IMR-90 (cell line): ENCODE results near the gene GGPS1. TPM values are rescaled to one million over a fixed set of nuclear protein-coding genes. Genes with fewer than 3 reads are reported as not detected.
"Not testable (repeated sequence)": the region's sequence is repeated elsewhere in the genome, so short reads cannot be mapped to it uniquely, and the experiment has no call there.

Source experiments
- ATAC-seq: fragments of 200-7000 bp; cut with Tn5 transposase; 2 replicates; pipeline ENCODE4 v1.9.1; 2020; ENCODE audit warnings: low read depth, mild to moderate bottlenecking, moderate library complexity
- BruUV-seq: library from RNA; stranded (reverse); fragments of 400-500 nt; replicated peaks from 2 replicates; lab custom pipeline; 2021; lab: Mats Ljungman, UMichigan
- CTCF ChIA-PET: fragments of 300-600 bp; formaldehyde crosslinking; extraction: SDS; loops from one replicate; lab custom pipeline; 2021; ENCODE audit warnings: antibody characterized with exemption; lab: Yijun Ruan, JAX
- POLR2A ChIA-PET: fragments of 300-600 bp; sonication (Branson Sonifier 250); formaldehyde crosslinking; loops from one replicate; lab custom pipeline; 2022; ENCODE audit warnings: antibody characterized with exemption; ENCODE audit not compliant: unreplicated experiment; lab: Charles Lee
- DNase-seq: peaks from one replicate; pipeline ENCODE4 v3.0.0; 2013
- H2AFZ ChIP-seq: replicated peaks from 2 replicates; pipeline ENCODE3; 2013; ENCODE audit warnings: low read length, mild to moderate bottlenecking; ENCODE audit not compliant: poor library complexity
- H2AK5ac ChIP-seq: 2 replicates; pipeline ENCODE4 v1.6.1; 2013; ENCODE audit warnings: low read depth, low read length, inconsistent platforms
- H2AK9ac ChIP-seq: replicated peaks from 2 replicates; pipeline ENCODE3; 2013; ENCODE audit warnings: mild to moderate bottlenecking, low read depth, low read length, moderate library complexity; ENCODE audit not compliant: poor library complexity
- H2BK120ac ChIP-seq: 2 replicates; pipeline ENCODE4 v1.6.1; 2013; ENCODE audit warnings: low read depth, low read length, inconsistent platforms
- H2BK15ac ChIP-seq: 3 replicates; pipeline ENCODE4 v1.6.1; 2013; ENCODE audit warnings: low read depth, low read length, inconsistent platforms
- H2BK20ac ChIP-seq: 2 replicates; pipeline ENCODE4 v1.6.1; 2013; ENCODE audit warnings: low read depth, mild to moderate bottlenecking, inconsistent platforms, low read length, moderate library complexity
- H2BK5ac ChIP-seq: 2 replicates; pipeline ENCODE4 v1.6.1; 2013; ENCODE audit warnings: mild to moderate bottlenecking, low read depth, low read length, inconsistent platforms; ENCODE audit not compliant: poor library complexity, severe bottlenecking
- H3K14ac ChIP-seq: replicated peaks from 2 replicates; pipeline ENCODE4 v1.6.1; 2013; ENCODE audit warnings: low read depth, low read length, inconsistent platforms
- H3K18ac ChIP-seq: 2 replicates; pipeline ENCODE4 v1.6.1; 2013; ENCODE audit warnings: low read depth, low read length, control low read depth
- H3K23ac ChIP-seq: 2 replicates; pipeline ENCODE4 v1.6.1; 2013; ENCODE audit warnings: low read depth, low read length, inconsistent platforms
- H3K27ac ChIP-seq: 2 replicates; pipeline ENCODE4 v1.5.1; 2013; ENCODE audit warnings: mild to moderate bottlenecking, control low read depth, low read length; ENCODE audit not compliant: insufficient read depth
- H3K27me3 ChIP-seq: 2 replicates; pipeline ENCODE4 v1.6.1; 2013; ENCODE audit warnings: low read length; ENCODE audit not compliant: control insufficient read depth, insufficient read depth
- H3K36me3 ChIP-seq: 2 replicates; pipeline ENCODE4 v1.6.1; 2013; ENCODE audit warnings: low read length, mixed read lengths; ENCODE audit not compliant: control insufficient read depth, insufficient read depth
- H3K4ac ChIP-seq: 2 replicates; pipeline ENCODE4 v1.6.1; 2013; ENCODE audit warnings: low read depth, low read length, inconsistent platforms
- H3K4me1 ChIP-seq: 2 replicates; pipeline ENCODE4 v1.6.1; 2013; ENCODE audit warnings: low read length, mixed read lengths; ENCODE audit not compliant: control insufficient read depth, insufficient read depth
- H3K4me2 ChIP-seq: 2 replicates; pipeline ENCODE4 v1.6.1; 2013; ENCODE audit warnings: low read depth, mild to moderate bottlenecking, control low read depth, low read length, moderate library complexity
- H3K4me3 ChIP-seq: 2 replicates; pipeline ENCODE4 v1.5.1; 2013; ENCODE audit warnings: low read depth, mild to moderate bottlenecking, control low read depth, low read length, moderate library complexity; ENCODE audit not compliant: insufficient read depth
- H3K56ac ChIP-seq: 2 replicates; pipeline ENCODE4 v1.6.1; 2013; ENCODE audit warnings: low read length, inconsistent platforms; ENCODE audit not compliant: insufficient read depth; ENCODE audit errors: extremely low read depth
- H3K79me1 ChIP-seq, 2 experiments: 2 replicates each; pipeline ENCODE4 v1.6.1; 2013; ENCODE audit warnings: low read length in 2 of 2, inconsistent platforms in 1 of 2, low read depth in 1 of 2
- H3K9ac ChIP-seq: 2 replicates; pipeline ENCODE4 v1.6.1; 2013; ENCODE audit warnings: low read depth, low read length, control low read depth
- H3K9me1 ChIP-seq: 2 replicates; pipeline ENCODE4 v1.6.1; 2013; ENCODE audit warnings: low read length, inconsistent platforms; ENCODE audit not compliant: insufficient read depth
- H3K9me3 ChIP-seq: 2 replicates; pipeline ENCODE4 v1.6.1; 2013; ENCODE audit warnings: low read length; ENCODE audit not compliant: control insufficient read depth, insufficient read depth
- H4K20me1 ChIP-seq: 2 replicates; pipeline ENCODE4 v1.6.1; 2013; ENCODE audit warnings: low read length, inconsistent platforms; ENCODE audit not compliant: insufficient read depth
- H4K5ac ChIP-seq: 2 replicates; pipeline ENCODE4 v1.6.1; 2013; ENCODE audit warnings: mild to moderate bottlenecking, low read depth, low read length, control low read depth
- H4K8ac ChIP-seq, 2 experiments: 2 replicates each; pipeline ENCODE4 v1.6.1; 2013; ENCODE audit warnings: low read depth in 2 of 2, low read length in 2 of 2, control low read depth in 1 of 2, inconsistent platforms in 1 of 2
- H4K91ac ChIP-seq: 2 replicates; pipeline ENCODE4 v1.6.1; 2013; ENCODE audit warnings: low read depth, low read length, inconsistent platforms; ENCODE audit not compliant: insufficient read depth
- WGBS, 2 experiments: methylation state at CpG; one replicate each; pipeline versions ENCODE4 v1.1.5 to v1.1.7; 2013; ENCODE audit warnings: missing lambda C conversion rate in 2 of 2; ENCODE audit not compliant: insufficient read length in 1 of 2; ENCODE audit errors: extremely low coverage in 2 of 2; 5-methylcytosine and 5-hydroxymethylcytosine counted together
- dilution Hi-C: fragments of 300-500 bp; cut with HindIII; formaldehyde crosslinking; loops from one replicate; pipeline ENCODE4 v1.14.3; 2018; ENCODE audit warnings: low sequenced_read_pairs; ENCODE audit not compliant: unreplicated experiment
- in situ Hi-C: fragments of 300-500 bp; cut with MboI; formaldehyde crosslinking; loops from 3 replicates; pipeline ENCODE4 v1.14.3; 2019; ENCODE audit warnings: low sequenced_read_pairs, inconsistent platforms, mixed read lengths
- intact Hi-C: fragments of 100-400 bp; cut with micrococcal nuclease; formaldehyde crosslinking; loops from 2 replicates; pipeline ENCODE4 v1.10.0; 2022
- polyA plus RNA-seq, 3 experiments: library from polyadenylated mRNA; depleted of rRNA; stranded (reverse); fragments of >200 nt; gene quantifications; 2 replicates each; pipeline ENCODE4 v1.2.3, GENCODE V29; 2012; ENCODE audit warnings: low replicate concordance in 1 of 3
- total RNA-seq: library from RNA; depleted of rRNA; stranded (reverse); fragments of >200 nt; gene quantifications from 2 replicates; pipeline ENCODE4 v1.2.3, GENCODE V29; 2012

Gene GGPS1
- total and polyA plus RNA-seq, 2 of the 4 experiments (the other 2 are of a cell fraction), result 16.4 to 21.5 TPM

DNA sequence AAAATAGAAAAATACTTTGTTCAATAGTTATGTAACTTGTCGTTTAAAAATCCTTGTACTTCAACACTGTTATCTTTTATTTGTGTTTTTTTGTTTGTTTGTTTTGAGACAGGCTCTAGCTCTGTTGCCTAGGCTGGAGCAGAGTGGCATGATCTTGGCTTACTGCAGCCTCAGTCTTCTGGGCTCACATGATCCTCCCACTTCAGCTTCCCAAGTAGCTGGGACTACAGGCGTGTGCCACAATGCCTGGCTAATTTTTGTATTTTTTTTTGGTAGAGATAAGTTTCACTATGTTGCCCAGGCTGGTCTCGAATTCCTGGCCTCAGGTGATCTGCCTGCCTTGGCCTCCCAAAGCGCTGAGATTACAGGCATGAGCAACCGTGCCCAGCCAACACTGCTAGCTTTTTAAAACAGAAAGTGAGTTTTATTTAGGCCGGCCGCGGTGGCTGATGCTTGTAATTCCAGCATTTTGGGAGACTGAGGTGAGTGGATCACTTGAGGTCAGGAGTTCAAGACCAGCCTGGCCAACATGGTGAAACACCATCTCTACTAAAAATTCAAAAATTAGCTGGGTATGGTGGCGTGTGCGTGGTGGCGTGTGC lies 49.9 kb downstream of the GGPS1 start:
- H3K23ac ChIP-seq, H3K18ac ChIP-seq, H4K8ac ChIP-seq, in situ Hi-C loops, H2BK20ac ChIP-seq, H3K9me1 ChIP-seq, H2AK9ac ChIP-seq, ATAC-seq, H3K56ac ChIP-seq, H3K4me1 ChIP-seq, POLR2A ChIA-PET, H3K4me2 ChIP-seq, H2BK5ac ChIP-seq, H3K9me3 ChIP-seq, H2BK120ac ChIP-seq, H2BK15ac ChIP-seq, H3K27me3 ChIP-seq, H4K91ac ChIP-seq, DNase-seq, H4K5ac ChIP-seq, H3K14ac ChIP-seq, intact Hi-C loops, H2AK5ac ChIP-seq, H3K4me3 ChIP-seq, dilution Hi-C loops, H4K20me1 ChIP-seq, CTCF ChIA-PET, H2AFZ ChIP-seq, H3K27ac ChIP-seq, BruUV-seq, H3K4ac ChIP-seq, H3K9ac ChIP-seq: not testable (repeated sequence)
- peaks cover 13% of the 10 kb centered on the region for H3K36me3 ChIP-seq
- 91% methylated on average over 5 of the region's 11 CpGs; no CpG with 5 or more reads in 1 of the 2 experiments for WGBS, 2 experiments
- peaks cover 8 to 42% of the 10 kb centered on the region in 2 experiments for H3K79me1 ChIP-seq

DNA sequence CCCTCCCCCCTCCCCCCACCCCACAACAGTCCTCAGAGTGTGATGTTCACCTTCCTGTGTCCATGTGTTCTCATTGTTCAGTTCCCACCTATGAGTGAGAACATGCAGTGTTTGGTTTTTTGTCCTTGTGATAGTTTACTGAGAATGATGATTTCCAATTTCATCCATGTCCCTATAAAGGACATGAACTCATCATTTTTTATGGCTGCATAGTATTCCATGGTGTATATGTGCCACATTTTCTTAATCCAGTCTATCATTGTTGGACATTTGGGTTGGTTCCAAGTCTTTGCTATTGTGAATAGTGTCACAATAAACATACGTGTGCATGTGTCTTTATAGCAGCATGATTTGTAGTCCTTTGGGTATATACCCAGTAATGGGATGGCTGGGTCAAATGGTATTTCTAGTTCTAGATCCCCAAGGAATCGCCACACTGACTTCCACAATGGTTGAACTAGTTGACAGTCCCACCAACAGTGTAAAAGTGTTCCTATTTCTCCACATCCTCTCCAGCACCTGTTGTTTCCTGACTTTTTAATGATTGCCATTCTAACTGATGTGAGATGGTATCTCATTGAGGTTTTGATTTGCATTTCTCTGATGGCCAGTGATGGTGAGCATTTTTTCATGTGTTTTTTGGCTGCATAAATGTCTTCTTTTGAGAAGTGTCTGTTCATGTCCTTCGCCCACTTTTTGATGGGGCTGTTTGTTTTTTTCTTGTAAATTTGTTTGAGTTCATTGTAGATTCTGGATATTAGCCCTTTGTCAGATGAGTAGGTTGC lies 53.8 kb downstream of the GGPS1 start:
- intact Hi-C loops, H2BK20ac ChIP-seq, CTCF ChIA-PET, ATAC-seq, BruUV-seq, H2AFZ ChIP-seq, H3K9me3 ChIP-seq, H3K4ac ChIP-seq, H3K56ac ChIP-seq, H3K4me1 ChIP-seq, H3K9ac ChIP-seq, H2BK15ac ChIP-seq, dilution Hi-C loops, H3K4me2 ChIP-seq, H2AK9ac ChIP-seq, H3K18ac ChIP-seq, H4K5ac ChIP-seq, H3K27ac ChIP-seq, H3K23ac ChIP-seq, H3K4me3 ChIP-seq, H2BK120ac ChIP-seq, H3K27me3 ChIP-seq, H4K20me1 ChIP-seq, H2AK5ac ChIP-seq, H2BK5ac ChIP-seq, H3K9me1 ChIP-seq, in situ Hi-C loops, H4K8ac ChIP-seq, H4K91ac ChIP-seq, H3K14ac ChIP-seq, POLR2A ChIA-PET, DNase-seq: not testable (repeated sequence)
- H3K79me1 ChIP-seq, result peaks cover 2 to 18% of the 10 kb centered on the region in 2 experiments; a peak in 3 of 4 replicates
- peaks cover 13% of the 10 kb centered on the region for H3K36me3 ChIP-seq
- no CpG with 5 or more reads among the region's 3 CpGs for WGBS, 2 experiments
